Amniotic epithelial cell (primary cell): ENCODE measurements around the gene NTNG2.
A peak's percentile ranks its signal among the peaks of the same experiment; 100 is the strongest.

ENCODE experiments used
- DNase-seq: peaks from one replicate; pipeline ENCODE4 v3.0.0-alpha.2; 2010; ENCODE audit warnings: low read depth

Gene NTNG2

DNA sequence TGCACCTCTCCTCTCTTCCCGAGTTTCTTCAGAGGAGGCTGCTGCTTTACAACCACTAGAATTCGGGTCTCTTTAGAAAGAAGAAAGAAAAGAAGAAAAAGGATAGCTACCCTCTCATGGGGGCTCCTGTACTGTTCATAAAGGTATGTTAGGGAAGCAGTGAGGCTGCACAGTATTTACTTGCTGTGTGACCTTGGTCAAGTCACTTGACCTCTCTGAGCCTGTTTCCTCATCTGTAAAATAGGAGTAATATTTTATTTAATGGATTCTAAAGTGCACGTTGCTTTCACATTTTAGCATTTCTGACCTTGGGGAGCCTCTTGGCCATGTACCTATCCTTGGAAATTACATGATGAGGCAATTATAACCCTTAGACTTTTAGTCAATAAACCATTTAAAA, 104.2 kb downstream of the NTNG2 start:
- no peak for DNase-seq

DNA sequence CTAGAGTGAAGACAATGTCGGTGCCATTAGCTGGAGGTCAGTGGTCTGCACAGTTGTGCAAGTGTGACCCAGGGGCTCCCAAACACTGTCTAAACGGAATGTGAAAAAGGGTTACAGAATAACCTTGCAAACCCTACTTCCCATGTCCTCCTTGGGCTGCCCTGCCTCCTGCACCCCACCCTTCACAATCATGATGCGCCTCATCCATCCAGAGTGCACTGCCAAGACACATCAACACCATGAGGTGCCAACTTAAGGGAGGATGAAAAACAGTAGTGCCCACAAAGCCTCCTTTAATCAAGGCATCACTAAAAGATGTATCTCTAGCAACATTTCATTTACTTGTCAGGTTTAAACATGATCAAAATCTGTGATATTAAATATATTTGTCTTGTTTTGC, 105.8 kb downstream of the NTNG2 start:
- no peak for DNase-seq

DNA sequence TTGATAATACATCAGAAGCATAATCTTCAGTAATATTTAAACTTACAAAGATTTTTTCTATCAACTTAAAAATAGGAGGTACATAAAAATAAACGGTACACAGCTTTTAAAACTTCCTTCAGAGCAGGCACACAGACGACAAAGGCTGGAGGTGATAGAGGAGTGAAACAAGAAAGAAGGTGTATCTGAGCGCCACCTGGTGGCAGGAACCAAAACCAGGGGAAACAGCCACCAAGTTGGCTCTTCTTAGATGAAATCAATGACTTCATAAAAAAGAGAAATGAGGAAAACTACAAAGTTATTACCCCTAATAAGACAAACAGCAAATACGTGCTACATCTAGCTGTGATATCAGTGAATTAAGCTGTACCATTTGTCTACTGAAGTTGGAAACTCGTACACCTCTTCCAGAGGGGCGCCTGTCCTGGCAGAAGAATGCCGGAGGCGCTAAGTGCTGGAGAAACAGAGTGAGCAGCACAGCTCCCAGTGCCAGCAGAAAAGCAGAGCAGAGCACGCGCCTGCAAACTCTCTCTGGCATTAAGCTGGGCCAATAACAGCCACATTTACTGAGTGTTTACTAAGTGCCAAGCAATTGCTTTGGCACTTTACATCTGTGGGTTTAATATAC, 107.0 kb downstream of the NTNG2 start:
- DNase-seq = peak; percentile 53

DNA sequence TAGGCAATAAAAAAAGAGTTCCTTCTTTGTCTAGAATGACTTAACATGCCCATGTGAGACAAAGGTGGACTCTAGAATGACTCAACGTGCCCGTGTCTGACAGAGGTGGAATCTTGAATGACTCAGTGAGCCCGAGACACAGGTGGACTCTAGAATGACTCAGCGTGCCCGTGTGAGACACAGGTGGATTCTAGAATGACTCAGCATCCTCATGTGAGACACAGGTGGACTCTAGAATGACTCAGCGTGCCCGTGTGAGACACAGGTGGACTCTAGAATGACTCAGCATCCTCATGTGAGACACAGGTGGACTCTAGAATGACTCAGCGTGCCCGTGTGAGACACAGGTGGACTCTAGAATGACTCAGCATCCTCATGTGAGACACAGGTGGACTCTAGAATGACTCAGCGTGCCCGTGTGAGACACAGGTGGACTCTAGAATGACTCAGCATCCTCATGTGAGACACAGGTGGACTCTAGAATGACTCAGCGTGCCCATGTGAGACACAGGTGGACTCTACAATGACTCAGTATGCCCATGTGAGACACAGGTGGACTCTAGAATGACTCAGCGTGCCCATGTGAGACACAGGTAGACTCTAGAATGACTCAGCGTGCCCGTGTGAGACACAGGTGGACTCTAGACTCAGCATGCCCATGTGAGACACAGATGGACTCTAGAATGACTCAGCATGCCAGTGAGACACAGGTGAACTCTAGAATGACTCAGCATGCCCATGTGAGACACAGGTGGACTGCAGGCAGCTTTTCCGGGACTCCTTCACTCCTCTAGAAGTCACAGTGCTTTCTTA, 108.1 kb downstream of the NTNG2 start:
- DNase-seq = peak; percentile 10

DNA sequence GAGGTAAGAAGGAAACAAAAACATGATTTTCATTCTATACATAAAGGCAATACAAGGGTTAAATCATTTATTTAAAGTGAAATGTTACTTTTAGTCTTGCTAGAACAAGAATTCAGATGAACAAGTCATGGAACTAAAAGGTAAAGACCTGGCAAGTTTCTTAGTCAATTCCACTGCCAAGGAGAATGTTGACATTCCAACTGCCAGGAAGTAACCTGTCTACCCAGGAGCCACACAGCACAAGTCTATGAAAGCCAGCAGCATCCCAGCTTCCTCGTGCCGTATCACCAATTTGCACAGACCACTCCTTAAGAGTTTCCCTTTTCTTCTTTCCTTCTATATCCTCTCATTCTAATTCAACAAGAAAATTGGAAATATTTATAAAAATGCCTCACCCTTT, 113.0 kb downstream of the NTNG2 start:
- no peak for DNase-seq

DNA sequence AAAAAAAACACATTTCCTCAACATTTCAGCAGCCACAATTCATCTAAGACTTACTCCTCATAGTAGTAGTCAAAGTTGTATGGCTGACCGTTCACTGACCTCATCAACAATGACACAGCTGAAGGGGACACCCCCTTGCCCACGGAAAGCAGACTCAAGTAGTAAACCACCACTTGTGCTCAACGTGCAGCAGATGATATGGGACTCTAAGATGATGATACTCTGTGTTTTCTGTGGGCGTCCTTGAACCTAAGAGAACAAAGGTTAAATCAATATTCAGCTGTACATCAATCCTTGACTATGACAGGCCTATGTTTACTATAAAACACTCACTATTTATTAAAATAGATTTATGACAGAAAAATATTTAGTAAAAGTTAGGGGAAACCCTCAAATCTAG, 121.3 kb downstream of the NTNG2 start:
- no peak for DNase-seq

DNA sequence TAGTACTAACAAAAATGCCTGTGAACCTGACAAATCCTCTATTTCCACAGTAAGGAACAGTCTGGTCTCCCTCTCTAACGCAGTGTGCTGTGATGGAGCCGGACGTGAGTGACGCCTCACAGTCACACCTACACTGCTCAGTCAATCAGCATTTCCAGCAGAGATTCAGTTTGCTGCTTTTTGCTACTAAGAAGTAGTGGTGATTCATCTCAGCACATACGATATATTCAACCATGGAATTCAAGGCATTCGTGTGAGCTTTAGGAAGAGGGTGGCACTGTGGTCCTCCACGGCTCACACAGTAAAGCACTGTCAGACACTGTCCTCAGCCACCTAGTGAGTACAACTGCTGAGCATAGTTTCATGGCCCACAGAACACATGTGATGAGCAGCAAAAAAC, 122.0 kb downstream of the NTNG2 start:
- peak; percentile 62 for DNase-seq

DNA sequence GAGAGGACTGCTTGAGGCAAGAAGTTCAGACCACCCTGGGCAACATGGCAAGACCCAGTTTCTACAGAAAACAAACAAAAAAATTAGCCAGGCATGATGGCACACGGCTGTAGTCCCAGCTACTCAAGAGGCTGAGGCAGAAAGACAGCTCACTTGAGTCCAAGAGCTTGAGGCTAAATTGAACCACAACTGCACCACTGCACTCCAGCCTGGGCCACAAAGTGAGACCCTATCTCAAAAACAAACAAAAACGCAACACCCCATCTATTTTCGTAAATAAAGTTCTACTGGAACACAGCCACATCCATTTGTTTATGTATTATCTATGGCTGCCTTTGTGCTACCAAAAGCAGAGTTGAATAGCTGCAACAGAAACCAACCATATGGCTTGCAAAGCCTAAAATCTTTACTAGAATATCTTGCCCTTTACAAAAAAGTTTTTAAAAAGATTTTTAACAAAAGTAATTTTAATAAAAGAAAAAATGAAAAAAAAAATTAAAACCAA, 125.5 kb downstream of the NTNG2 start:
- no peak for DNase-seq

DNA sequence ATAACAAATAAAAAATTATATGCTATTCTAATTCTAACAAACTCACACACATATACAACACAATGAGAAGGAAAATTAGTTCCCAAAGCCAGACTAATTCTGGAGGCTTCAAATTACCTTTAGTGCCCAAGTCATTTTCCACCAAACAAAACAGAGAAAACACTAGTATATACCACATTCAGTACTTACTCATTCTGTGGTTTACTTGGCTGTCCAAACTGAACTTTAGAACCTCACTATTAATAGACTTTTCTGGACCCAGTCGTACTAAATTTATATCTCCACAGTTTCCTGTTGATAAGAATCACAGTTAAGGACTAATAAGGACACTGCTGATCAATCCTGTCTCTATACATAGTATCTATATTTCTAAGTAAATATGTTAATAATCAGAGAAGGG, 126.5 kb downstream of the NTNG2 start:
- DNase-seq = peak; percentile 61

DNA sequence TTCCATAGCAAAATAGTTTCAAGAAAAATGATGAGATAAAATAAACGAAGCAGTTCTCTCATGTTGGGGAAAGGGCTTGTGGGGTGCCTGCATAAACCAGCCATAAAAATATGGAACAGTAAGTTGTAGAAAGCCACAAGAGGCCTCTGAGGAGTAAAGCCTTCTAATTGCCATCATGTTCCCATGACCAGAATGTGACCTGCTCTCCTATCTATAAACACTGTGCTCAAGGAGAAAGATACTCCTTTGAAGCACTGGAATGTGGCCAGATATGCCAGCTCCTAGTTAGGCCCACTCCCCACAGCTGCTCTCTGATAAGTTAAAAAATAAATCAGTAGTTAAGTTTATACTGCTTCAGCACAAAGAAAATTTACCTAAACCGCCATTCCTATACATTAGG, 127.1 kb downstream of the NTNG2 start:
- DNase-seq = peak; percentile 10

DNA sequence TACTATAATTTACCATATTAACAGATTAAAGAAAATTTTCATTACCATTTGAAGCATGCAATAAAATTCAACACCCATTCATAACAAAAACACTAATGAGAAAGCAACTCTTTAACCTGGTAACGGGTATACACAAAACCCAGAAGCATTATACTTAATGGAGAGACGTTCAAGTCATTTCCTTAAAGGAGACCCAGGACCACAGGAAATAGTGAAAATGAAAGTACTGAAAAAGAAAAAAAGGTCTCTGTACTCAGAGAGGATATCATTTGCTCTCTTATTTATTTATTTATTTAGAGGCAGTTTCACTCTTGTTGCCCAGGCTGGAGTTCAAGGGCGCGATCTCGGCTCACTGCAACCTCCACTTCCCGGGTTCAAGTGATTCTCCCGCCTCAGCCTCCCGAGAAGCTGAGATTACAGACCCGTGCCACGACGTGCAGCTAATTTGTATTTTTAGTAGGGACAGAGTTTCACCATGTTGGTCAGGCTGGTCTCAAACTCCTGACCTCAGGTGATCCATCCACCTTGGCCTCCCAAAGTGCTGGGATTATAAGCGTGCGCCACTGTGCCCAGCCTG, 131.4 kb downstream of the NTNG2 start:
- DNase-seq = no peak
